NCI-H345 treated with DMSO at 0.1 percent for 48 hours (cell line): ENCODE results near the gene ALK.

ENCODE experiments used
- DNase-seq: peaks from one replicate; lab custom pipeline; 2025; ENCODE audit not compliant: unreplicated experiment; lab: John Stamatoyannopoulos, UW

Gene ALK

DNA sequence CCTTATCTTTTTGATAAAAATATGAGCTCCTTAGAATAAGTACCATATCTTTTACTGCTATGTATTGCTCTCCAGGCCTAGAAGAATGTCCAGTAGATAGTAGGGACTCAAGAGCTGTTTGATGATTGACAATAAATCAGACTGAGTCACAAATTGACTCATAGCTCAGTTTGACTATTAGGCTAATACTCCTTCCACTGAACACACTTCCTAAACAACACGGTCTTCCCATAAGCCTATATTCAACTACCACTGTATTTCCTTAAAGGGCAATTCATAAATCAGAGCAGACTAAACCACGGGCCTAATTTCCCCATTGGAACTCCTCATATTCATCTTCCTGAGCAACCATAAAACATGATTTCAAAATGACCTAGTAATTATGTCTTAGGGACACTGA is 258.5 kb downstream of the ALK start:
- no peak for DNase-seq

DNA sequence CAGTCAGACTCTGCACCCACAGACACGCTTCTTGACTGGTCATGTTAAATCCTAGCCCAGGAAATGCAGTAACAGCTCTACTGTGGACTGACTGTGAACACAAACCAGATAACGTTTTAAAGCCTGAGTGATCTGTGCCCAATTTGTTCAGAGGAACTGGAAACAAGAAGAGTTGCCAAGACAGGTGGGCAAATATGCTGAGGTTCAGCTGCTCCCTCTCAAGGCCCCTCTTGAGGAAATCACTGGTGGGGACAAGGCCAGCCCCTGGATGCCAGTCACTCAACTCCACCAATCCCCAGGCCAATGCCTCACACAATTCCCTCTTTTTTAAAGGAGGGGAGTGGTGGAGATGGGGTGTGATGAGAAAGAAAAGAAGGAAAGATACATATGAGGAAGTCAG is 261.2 kb downstream of the ALK start:
- DNase-seq = no peak

DNA sequence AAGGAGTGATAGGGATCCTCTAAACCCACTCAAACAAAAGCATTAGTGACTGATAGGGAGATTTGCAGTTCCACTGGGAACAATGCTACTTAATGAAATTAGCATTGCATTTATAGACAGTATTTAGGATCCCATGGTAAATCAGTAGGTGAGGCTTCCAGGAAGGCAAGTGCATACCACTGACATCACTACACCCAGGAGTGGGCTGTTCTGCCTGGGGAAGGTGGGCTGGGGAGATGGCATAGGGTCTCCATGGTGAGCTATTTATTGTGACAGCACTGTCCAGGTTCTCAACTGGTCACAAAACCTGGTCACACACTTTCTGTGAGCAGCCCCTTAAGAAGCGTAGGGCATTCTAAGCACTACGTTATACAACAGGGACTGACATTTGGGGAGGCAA is 262.2 kb downstream of the ALK start:
- DNase-seq = no peak

DNA sequence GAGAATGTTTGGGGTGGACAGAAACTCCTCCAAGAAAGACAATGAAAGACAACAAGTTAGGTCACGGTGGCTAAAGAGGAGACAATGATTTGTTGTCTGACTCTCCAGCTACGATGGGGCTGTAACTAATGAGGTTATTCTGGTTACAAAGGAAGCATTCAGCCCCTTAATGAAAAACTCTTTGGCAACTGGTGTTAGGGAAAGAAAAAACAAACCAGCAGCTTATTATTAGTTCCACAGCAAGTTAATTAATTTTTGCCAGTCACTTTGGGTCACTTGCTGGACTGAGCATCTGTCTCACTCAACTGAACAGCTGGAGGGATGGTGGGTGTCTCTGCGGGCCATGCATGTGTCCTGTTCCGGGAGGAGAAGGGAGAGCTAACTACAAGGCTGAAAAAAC is 263.7 kb downstream of the ALK start:
- DNase-seq = no peak

DNA sequence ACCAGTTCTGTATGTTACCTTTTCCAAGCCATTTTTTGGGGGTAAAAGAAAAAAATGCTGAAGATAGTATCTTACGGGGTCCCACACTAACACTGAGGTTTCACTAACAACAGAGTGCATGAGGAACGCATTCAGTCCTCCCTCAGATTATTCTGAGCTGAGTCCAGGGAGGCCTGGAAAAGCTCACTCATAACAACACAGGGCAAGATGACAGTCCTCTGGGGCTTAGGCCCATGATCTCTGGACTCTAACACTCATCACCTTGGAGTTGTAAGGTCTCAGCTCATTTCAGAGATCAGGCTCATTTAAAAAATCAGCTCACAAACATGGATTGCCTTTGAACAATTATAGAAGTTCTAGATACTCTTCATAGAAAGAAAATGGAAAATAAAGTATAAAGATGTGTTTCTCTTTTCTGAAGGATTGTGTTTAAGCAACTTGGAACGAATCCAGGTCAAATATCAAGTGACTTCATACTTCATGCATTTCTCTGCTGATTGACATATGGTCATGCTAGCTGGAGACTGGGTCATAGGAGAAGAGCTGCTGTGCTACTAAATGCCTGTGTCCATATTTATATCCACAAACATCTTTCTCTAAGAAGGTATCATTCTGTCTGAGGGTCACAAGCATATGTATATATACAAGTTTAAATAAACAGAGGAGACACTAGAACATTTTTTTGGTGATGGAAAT is 265.8 kb downstream of the ALK start:
- DNase-seq = no peak

DNA sequence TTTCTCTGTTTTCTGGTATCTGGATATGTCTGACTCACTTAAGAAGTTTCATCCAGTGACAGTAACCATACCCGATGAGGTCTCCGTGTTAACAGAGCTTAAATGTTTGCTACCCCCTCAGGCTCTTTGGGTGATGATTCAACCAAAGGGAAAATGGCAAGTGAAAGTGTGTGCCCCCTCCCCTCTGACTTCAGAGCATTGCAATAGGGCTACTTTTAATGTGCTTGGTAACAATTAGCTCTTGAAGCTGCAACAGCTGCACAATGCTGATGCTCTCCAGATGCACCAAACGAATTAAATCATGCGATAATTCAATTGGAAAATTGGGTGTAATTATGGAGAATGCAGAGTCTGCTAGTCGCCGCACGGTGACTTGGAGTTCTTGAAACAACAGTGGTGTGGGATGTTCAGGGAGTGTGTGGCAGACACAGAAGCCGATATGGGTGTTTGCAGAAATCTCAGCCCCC is 270.7 kb downstream of the ALK start:
- no peak for DNase-seq

DNA sequence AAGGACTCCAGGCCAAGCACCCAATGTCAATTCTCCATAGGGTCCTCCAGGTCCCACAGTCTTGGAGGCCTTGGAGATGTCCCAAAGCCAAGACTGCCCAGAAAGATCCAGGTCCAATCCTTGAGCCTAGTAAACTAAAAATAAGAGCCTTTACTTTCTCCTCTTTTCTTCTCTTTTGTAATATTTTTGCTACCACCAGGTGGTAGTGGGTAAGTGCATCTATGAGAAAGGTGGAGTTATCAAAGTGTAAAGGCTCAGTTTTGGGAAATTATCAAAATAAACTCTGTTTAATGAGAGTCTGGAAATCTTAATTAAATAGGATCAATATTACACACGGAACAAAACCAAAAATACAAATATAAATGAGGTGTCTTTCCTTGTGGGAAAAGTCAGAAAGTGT is 276.4 kb downstream of the ALK start:
- DNase-seq = no peak

DNA sequence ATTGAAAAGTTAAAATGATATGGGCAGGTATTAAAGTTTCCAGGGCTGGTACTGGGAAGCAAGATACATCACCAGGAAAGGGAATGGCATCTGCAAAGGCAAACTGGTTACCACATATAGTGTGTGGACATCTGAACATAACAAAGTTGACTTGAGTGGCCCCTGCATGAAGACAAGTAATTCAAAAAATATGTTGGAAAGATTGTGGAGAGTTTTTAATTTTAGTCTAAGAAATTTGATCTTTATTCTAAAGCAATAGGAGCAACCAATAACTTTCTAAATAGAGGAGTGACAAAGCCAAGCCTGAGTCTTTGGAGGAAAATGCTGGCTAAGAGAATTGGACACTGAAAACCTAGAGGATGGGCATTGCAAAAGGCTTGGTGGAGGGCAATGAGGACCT is 278.2 kb downstream of the ALK start:
- DNase-seq = no peak

DNA sequence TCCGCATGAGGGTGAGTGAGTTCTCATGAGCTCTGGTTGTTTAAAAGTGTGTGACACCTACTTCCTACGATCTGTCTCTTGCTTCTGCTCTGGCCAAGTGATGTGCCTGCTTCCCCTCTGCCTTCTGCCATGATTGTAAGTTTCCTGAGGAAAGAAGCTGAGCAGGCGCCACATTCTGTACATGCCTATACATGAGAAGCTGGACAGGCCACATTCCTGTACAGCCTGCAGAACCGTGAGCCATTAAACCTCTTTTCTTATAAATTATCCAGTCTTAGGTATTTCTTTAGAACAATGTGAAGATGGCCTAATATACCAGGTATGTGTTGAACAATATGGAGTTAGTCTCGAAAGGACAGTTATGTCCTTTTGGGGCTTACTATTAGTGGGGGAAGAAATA is 281.0 kb downstream of the ALK start:
- DNase-seq = no peak

DNA sequence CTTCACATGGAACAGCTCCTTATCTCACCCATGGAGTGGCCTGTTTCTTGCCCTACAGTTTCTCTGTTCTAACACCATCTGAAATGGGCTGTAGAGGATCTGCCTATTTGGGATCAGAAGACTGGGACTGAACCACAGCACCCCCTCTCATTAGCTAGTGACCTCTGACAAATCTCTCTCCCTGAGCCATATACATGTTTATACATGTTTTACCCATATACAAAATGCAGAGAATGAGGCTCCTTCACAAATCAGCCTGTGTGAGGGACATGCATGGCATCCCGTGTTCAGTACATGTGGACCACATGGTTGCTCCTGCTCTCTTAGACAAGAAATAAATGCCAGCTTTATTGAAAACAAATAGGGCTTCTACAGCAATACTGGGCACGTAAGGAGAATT is 282.7 kb downstream of the ALK start:
- no peak for DNase-seq

DNA sequence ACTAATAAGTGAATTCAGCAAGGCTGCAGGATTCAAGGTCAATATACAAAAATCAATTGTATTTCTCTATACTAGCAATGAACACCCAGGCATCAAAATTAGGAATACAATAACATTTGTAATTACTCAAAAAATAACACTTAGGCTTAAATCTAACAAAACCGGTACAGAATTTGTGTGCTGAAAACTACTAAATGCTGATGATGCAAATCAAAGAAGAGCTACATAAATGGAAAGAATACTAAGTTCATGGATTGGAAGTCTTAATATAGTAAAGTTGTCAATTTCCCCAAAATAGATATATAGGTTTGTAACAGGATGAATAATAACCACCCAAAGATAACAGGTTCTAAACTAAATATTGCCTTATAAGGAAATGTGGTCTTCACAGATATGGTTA is 286.5 kb downstream of the ALK start:
- no peak for DNase-seq

DNA sequence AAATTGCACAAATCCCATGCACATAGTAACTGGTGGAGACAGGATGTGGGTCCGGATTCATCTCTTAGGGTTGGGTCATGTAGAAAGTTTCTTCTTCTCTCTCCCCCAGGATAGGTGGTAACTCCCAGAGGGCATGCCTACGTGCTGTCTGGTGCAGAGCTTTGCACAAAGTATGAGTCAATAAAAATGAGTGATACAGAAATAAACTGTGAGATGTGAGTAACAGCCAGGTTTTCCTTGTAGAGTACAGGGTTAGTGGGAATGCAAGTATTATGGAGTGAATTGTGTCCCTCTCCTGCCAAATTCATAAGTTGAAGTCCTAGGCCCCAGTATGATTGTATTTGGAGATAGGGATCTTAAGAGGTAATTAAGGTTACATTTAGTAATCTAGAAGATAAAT is 289.4 kb downstream of the ALK start:
- no peak for DNase-seq

DNA sequence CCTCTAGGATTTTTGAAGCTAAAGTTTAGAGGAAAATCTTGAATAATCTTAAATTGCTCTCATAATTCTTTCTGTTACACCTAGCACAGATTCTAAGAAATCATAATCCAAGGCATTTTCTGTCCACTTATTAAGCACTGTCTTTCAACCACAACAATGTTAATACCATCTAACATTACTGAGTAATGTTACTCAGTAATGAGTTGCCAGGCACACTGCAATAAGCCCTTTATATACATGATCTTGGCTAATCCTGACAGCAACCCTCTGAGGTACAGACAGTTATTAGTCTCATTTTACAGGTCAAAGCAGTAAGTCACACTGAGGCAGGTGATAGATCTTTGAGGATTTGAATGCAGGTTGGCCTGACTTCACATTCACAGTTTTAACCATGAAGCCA is 291.9 kb downstream of the ALK start:
- DNase-seq = no peak

DNA sequence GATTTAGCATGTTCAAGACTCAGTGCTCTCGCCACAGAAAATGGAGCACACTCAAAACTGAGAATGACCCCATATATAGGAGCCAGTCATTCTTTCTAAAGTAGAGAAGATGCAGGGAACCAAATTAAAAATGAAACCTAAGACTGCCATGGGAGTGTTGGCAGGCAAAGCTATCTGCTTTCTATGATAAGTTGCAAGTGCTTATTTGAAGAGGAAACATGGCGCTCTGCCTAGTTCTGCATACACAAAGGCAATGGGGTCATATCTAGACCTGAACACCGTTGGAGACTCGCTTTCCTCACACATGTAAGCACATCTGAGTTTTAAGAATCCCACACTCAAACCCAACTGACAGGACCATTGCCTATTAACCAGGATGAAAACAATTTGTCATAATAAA is 292.5 kb downstream of the ALK start:
- no peak for DNase-seq

DNA sequence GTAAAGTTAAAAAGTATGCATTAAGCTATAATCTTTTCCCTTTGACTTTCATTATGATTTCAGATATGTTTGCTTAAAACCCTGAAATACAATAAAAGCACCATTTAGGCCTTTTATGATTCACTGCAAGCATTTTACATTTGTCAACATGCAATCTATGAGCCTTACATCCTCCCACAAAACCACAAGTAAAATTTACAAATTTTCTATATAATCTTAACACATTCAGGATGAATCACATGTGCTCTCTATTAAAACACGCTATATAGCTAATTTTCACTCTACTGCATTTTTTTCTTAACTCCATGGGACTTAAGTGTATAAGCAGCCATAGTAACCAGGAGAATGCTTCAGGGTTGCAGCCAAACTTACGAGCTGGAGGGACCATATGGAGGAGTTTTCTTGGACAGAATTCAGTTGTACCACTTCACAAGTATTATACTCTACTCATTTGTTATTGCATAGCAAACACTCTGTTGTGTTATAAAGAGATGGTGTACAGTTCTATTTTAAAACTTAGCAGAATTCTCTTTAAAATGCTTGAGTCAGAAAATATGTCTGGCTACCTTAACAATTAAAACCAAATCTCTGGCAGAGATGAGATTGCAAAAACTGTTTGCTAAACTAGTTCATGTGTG is 293.2 kb downstream of the ALK start:
- DNase-seq = no peak

DNA sequence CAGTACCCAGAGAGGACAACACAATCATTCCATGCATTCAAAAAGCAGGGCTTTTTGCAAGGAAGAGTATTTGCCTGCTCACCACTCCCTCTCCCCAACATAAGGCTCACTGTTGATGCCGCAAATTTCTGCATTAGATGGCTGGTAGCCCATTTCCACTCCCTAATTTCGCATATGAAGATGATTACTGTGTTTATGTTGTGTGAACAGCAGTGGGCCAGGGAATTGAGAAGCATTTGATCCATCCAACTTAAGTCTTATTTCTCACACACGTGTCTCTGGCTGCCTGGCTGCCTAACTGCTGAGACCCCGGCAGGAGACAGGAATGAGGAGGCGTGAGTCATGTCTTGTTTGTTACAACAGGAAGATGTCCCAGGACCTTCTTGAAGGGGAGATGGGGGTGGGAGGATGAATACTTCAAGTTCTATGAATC is 294.1 kb downstream of the ALK start:
- no peak for DNase-seq

DNA sequence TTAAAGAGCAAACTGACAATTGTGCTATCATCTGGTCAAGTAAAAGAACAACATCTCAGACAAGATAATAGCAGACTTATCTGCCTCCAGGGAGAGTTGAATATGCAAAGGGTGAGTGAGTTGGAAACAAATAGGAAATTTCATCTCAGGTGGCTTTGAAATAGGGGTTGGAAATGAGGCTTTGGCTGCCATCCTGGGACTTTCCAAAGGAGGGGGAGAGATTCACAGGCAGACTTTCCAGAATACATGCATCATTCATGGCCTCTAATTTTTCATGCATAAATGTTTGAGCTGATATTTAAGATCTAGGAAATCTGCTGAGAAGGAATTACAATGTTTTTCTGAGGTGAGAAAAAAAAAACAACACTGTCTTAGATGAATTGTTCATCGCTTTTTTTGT is 300.5 kb downstream of the ALK start:
- no peak for DNase-seq

DNA sequence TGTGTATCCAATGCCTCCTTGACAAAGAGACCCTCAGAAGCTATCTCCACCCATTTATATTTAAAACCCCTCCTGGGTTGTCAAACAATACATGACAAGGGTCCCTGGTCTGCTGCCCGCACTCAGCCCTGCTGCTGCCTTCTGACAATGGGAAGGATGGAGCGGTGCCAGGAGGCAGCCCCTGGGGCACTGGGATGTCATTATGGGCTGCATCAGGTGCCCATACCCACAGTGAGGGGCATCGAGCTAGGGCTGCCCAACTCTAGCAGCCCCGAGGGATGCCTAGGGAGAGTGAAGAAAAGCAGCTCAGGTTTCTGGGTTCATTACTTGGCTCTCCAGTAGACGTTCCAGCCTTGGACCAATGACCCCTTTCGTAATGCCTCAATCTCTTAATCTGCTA is 301.7 kb downstream of the ALK start:
- peak; percentile 88 for DNase-seq

DNA sequence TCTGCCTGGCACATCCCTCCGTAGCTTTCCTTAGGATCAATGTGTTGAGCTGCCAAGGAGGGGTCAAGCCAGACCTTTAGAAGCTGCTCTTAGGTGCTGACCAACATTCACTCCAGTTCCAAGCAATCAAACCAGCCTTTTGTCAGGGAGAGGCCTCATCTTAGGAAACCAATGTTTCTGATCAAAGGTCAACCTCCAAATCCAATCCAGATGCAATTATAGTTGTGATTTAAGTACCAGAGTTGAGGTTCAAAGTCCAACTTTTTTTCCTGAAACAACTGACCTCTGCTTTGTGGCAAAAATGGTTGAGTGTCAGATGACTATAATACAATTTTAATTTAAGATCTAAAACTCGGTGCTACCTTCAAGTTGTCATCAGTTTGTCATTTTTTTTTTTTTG is 303.4 kb downstream of the ALK start:
- no peak for DNase-seq

DNA sequence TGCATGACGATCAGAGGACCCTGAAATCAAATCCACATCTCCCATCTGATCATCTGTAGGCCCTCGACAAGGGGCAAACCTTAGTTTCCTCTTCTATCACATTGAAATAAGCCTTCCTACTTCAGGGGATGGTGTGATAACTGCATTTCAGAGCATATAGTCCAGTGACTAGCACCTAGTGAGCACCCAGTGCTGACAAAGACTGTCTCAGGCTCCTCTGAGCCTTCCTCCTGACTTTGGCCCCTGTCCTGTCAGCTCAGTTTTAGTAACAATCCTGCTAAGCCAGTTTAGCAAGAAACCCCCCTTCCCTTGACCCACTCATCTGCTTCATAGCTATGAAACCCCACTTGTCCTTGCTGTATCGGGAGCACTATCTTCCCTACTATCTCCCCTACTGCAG is 304.0 kb downstream of the ALK start:
- DNase-seq = no peak

DNA sequence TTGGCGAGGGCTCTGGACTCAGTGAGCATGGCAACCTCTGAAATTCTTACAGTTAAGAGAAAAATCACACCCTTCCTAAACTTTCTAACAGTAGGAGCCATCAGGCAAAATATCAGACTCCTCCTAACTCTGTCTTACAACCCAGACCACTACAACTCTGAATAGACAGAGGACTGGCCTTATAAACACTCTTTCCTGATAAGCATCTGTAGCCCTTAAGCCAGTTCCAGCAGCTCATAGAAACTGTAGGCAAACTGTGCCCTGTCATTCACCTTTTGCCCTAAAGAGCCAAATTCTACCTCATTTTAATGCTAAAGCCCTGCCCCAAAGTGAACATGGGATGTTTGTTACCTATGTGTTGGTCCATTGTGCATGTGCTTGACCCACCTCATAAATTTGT is 304.8 kb downstream of the ALK start:
- DNase-seq = no peak

DNA sequence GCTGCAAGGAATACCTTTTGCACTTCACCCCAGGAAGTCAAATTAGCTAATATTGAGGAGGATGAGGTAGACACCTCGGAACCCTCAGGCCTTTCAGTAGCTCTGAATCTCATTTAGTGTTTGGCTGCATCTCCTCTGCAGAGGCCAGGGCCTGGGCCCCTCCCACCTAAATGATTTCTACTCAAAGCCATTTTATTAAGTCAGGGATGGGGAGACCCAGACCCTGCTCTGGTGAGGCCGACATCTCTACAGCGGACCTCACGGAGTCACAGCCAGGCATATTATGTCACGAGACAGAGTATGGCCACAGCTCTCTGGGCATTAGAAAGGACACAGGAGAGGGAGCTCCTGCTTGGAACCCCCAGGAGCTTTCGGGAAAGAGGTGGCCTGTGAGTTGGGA is 305.5 kb downstream of the ALK start:
- no peak for DNase-seq

DNA sequence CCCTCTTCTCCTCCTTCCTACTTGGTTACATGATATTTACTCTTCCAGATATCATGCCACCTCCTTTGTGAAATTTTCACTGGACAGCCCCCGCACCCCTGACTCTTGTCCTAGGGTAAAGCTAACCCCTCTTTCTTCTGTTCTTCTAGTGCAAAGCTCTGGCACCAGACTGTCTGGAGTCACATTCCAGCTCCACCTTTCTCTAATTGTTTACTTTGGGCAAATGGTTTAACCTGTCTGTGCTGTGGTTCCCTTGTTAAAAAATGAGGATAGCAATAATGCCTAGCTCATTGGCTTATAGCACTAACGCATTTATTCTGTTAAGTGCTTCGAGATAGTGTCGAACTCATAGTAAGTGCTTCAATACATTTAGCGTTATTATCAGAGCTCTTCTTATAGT is 306.2 kb downstream of the ALK start:
- DNase-seq = no peak
